Activated CD8-positive, alpha-beta memory T cell treated with anti-CD3 and anti-CD28 coated beads for 4 hours (primary cell): Measurements from ENCODE around the gene GPR179.

Experiments
- DNase-seq, 2 donors: peaks; one replicate each; pipeline ENCODE4 v3.0.0-alpha.2; 2020; ENCODE audit warnings: low read depth in 2 of 2

GPR179 gene, protein sequence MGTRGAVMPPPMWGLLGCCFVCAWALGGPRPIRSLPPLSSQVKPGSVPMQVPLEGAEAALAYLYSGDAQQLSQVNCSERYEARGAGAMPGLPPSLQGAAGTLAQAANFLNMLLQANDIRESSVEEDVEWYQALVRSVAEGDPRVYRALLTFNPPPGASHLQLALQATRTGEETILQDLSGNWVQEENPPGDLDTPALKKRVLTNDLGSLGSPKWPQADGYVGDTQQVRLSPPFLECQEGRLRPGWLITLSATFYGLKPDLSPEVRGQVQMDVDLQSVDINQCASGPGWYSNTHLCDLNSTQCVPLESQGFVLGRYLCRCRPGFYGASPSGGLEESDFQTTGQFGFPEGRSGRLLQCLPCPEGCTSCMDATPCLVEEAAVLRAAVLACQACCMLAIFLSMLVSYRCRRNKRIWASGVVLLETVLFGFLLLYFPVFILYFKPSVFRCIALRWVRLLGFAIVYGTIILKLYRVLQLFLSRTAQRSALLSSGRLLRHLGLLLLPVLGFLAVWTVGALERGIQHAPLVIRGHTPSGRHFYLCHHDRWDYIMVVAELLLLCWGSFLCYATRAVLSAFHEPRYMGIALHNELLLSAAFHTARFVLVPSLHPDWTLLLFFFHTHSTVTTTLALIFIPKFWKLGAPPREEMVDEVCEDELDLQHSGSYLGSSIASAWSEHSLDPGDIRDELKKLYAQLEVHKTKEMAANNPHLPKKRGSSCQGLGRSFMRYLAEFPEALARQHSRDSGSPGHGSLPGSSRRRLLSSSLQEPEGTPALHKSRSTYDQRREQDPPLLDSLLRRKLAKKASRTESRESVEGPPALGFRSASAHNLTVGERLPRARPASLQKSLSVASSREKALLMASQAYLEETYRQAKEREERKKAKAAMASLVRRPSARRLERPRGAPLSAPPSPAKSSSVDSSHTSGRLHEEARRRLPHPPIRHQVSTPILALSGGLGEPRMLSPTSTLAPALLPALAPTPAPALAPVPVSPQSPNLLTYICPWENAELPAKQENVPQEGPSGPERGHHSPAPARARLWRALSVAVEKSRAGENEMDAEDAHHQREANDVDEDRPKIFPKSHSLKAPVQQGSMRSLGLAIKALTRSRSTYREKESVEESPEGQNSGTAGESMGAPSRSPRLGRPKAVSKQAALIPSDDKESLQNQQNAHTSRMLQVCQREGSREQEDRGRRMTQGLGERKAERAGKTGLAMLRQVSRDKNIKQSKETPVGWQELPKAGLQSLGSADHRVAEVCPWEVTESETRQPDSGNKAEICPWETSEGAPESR (N-terminal part only)

DNA sequence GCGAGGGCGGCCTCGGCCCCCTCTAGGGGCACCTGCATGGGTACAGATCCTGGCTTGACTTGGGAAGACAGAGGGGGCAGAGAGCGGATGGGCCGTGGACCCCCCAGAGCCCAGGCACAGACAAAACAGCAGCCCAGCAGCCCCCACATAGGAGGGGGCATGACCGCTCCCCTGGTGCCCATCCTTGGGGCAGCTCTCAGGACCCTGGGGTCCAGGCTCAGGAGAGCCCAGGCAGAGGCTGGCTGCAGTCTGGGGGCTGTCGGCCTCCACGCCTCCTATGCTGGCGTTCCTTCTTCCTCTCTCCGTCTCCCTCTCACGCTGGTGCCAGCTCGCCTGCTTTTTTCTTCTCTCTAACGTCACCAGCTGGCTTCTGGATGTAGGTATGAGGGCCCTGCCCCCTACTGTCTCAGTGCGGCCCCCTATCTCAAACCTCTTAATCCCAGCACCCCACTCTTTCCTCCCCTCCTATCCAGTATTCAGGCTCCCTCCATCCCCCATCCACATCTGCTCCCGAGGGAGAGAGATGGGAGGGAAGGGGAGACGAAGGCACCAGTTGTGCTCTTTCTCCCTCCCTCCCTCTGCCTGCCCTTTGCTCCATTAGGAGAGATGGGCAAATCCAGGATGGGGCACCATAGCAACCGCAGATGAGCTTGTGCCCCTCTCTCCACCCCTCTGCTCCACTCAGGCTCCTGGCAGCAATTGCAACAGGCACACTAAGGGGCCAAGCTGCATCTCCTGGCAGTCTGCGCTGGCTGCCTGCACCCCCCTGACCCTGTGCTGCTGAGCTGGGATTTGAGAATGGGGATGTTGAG lies at the start of gene GPR179:
Gene GPR179 (minus strand): TSS at position 349 of the 812 bp plus-strand sequence. CDS start 167 bp downstream, at position 182.
- DNase-seq = no peak

DNA sequence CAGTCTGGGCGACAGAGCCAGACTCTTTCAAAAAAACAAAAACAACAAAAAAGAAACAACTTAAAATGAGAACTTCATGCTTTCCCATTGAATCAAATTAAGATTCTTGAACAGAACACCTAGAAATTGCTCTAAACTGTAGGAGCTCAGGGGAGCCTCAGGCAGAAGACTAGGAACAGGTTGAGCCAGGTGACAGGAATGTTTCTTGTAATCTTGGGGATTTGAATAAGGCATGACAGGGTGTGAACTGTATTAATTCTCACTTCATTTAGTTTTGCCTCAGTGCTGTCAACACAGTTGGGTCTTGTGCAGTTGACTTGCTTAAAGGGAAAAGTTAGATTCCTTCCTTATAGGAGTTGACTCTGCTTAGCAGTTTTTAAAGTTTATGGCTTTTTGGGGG lies 35.7 kb upstream of the GPR179 start:
- DNase-seq = no peak

DNA sequence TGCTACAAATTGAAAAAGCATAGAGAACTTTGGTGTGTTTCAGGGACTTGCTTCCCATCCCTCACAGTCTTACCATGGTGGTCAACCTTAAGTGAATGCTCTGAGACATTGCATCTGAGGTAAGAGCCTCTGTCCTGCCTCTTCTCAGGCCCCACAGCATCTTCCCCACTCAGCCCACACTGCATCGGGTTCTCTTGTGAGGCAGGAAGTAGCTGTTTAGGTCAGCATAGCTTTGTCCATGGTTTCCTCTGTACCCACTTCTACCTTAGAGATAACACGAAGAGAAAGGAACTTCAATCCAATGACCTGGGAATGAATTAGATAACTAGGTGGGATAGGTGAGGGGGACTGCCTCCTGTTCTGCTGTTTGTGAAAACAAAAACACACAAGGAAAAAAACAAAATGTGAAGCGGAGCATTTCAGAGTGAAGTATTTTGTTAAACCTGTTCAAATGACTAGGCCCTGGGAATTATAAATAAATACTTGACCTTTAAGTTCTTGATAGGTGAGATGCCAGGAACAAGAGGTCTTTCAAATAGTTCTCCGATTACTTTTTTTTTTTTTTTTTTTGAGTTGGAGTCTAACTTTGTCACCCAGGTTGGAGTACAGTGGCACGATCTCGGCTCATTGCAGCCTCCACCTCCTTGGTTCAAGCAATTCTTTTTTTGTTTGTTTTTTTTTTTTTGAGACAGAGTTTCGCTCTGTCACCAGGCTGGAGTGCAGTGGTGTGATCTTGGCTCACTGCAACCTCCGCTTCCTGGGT lies 25.5 kb upstream of the GPR179 start:
- no peak for DNase-seq

DNA sequence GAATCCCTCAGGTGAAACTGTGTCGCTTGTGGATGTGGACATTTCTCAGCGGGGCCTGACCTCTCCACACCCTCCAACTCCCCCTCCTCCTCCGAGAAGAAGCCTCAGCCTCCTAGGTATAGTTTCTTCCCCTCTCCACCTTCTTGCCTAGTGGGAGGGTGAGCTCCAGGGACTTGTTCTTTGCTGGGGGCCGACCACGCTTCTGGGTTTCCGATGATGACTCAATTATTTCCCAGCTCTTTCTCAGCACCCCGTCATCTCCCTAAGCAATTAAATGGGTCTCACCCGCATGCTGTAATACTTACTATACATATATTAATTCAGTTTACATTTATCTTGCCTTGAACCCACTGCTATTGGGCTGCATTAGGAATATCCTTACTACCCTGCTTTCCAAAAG lies 21.0 kb upstream of the GPR179 start:
- DNase-seq = no peak

DNA sequence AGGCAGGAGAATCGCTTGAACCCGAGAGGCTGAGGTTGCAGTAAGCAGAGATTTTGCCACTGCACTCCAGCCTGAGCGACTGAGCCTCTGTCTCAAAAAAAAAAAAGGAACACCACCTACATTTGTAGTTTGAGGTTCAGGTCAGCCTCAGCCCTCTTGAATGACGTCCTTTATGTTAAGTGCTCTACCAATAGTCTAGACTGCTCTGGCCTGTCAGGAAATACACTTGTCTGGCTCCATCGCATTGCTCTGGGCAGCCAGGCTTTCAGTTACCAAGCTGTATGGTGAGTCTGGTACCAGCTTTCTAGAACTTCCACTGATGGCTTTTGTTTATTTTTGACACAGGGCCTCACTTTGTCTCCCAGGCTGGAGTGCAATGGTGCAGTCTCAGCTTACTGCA lies 19.3 kb upstream of the GPR179 start:
- DNase-seq = no peak

DNA sequence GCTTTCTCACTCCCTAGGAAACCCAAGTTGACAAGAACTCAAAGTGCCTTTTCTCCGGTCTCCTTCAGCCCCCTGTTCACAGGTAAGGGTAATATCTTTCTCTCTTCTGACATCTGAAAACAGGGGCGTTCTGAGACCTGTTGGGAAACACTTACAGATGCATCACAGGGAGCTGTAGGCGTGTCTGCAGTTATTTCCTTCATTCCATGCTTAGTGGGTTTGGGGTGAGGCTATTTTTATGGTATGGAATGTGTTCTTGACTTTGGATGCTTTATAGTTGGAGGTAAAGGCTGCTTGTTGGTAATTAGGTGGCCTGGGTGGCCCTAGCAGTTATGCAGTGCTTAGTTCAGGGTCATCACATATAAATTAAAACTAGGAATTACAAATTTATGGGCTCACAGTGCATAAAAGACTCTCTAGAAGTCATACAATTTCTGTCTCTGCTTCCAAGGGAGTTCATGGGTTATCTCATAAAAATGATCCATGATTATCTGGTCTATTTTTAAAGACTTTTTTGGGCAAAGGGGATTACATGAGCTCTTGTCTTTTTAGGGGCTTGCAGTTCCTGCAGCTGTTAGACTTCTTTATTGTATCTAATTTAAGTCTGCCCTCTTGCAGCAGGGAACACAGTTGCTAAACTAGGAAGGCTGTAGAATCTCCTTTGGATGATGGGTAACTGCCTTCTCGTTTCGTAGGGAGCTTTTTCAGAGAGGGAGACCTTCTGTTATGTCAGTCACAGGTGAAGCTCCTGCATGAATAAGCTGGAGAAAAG lies 18.1 kb upstream of the GPR179 start:
- no peak for DNase-seq

GRCh38 chr17:38358586-38359513 lies 15.1 kb upstream of the GPR179 start:
- no peak for DNase-seq

DNA sequence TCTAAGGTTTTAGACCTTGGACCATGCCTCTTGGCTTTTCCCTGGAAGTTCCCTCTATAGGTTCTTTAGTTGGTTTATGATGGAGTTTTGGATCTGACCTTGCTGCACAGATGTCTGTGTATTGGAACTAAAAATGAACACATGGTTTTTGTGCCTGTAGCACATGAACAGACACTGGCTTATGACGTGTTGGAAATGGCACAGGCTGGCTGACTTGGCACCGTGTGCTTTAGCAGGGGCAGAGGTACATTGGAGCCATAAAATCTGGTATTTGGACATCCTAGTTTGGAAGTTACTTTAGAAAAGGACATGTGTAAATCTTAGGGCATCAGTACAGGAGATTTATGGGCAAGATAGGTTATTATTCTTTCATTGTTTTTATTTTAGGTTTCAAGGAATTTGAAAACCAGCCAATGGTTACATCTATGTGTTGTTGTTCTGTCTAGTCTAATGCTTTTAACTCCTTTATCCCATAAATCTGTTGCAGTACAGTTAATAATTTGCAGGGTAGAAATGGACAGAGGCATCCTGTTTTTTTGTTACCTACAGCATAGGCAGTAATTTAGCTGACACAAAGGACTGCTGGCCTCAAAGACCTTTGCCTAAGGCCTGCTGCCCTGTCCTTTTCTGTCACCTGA lies 13.8 kb upstream of the GPR179 start:
- no peak for DNase-seq

GRCh38 chr17:38355251-38355650 lies 11.5 kb upstream of the GPR179 start:
- no peak for DNase-seq

GRCh38 chr17:38354466-38354865 lies 10.7 kb upstream of the GPR179 start:
- DNase-seq = no peak

DNA sequence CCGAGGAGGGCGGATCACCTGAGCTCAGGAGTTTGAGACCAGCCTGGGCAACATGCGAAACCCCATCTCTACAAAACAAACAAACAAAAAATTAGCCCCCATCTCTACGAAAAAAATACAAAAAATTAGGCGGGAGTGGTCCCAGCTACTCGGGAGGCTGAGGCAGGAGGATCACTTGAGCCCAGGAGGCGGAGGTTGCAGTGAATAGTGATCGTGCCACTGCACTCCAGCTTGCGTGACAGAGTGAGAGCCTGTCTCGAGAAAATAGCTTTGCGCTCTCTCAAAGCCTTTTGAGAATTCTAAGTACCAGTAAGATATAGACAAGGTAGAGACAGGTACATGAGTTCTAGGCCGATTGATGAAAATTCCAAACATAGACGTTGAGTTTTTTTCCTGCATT lies 9.9 kb upstream of the GPR179 start:
- DNase-seq = no peak

- no peak for DNase-seq
Observed at GRCh38 chr17:38353086-38353604, 9.4 kb upstream of the GPR179 start.

- DNase-seq = no peak
Observed at GRCh38 chr17:38352245-38353085, 8.7 kb upstream of the GPR179 start.

DNA sequence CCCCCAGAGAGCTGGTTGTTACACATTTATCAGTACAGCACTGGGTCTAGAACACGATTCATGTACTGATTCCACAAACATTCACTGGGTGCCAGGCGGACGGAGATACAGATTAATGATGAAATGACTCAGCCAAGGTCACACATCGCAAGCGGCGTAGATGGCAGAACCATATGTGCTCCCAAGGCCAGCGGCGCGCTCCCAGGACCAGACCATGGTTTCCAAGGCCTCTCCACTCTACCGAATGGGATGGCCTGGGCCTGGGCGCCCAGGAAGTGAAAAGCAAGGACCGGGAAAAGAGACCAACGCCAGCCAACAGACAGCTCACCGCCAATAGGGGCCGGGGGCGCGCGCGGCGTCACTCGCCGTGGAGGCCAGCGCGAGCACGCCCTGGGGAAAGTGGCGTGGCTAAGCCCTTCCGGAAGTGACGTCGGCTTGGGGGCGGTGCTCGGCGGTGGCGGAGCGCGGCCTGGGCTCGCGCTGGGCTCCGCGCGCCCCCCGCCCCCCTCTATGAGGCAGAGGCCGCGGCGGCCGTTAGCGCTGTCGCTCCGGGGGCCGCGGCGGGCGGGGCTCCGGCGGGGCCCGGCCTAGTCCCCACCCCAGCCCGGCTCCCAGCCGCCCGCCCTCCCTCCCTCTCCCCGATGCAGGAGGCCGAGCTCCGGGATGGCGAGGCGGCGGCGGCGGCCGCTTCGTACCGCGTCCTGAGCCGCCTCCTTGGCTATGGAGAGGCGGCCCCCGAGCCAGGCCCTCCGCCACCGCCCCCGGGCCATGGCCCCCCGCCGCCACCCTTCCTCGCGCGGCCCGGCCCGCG lies 7.9 kb upstream of the GPR179 start, which contains the start of gene SOCS7:
Gene SOCS7 (plus strand): TSS at position 433 of the 811 bp plus-strand sequence. CDS start 209 bp downstream, at position 642.
- DNase-seq = peak; percentile 86 to 88

DNA sequence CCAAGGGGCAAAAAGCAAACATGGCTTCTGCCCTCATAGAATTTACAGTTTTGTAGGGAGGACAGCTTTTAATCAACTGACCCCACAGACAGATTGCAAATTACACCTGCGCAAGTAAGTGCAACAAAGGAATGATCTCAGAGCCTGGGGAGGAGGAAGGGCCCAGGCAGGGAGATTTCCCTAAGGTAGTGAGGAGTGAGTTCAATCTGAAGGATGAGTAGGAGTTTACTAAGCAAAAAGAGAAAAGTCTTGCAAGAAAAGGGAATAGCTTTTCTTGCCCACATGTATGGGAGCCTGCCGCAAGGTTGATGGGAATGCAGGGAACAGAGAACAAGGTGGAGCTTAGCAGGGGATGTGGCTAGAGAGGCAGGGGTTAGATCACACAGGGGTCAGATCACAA lies 6.3 kb upstream of the GPR179 start:
- no peak for DNase-seq
